IMR-90 (cell line): ENCODE measurements around the gene PRF1. TPM values are rescaled to one million over a fixed set of nuclear protein-coding genes. Genes with fewer than 3 reads are reported as not detected.

ENCODE experiments used
- polyA plus RNA-seq, 3 experiments: library from polyadenylated mRNA; depleted of rRNA; stranded (reverse); fragments of >200 nt; gene quantifications; 2 replicates each; pipeline ENCODE4 v1.2.3, GENCODE V29; 2012; ENCODE audit warnings: low replicate concordance in 1 of 3
- total RNA-seq: library from RNA; depleted of rRNA; stranded (reverse); fragments of >200 nt; gene quantifications from 2 replicates; pipeline ENCODE4 v1.2.3, GENCODE V29; 2012; rRNA removed

Gene PRF1
- total and polyA plus RNA-seq, 2 of the 4 experiments (the other 2 are of a cell fraction) = not detected

Other genes with a start within 250 kb of the PRF1 start
- 6.9 and 9.5 TPM in 2 replicates for gene LRRC20, start 220.1 kb downstream of the PRF1 start, total RNA-seq
- 11.5 and 12.4 TPM in 2 replicates for gene LRRC20, start 220.1 kb downstream of the PRF1 start, polyA plus RNA-seq (2012; rRNA removed)
- gene EIF4EBP2, start 198.6 kb downstream of the PRF1 start, total RNA-seq = 15.6 and 20.8 TPM in 2 replicates
- 10.4 and 13.7 TPM in 2 replicates for gene EIF4EBP2, start 198.6 kb downstream of the PRF1 start, polyA plus RNA-seq (2012; rRNA removed)
- not detected in 2 replicates for gene NODAL, start 161.1 kb downstream of the PRF1 start, total RNA-seq
- gene NODAL, start 161.1 kb downstream of the PRF1 start, polyA plus RNA-seq (2012; rRNA removed) = not detected in 2 replicates
- gene PALD1, start 124.0 kb downstream of the PRF1 start, total RNA-seq = under 0.01 and 0.18 TPM in 2 replicates
- 0.12 and 0.14 TPM in 2 replicates for gene PALD1, start 124.0 kb downstream of the PRF1 start, polyA plus RNA-seq (2012; rRNA removed)
- gene ADAMTS14, start 69.8 kb upstream of the PRF1 start, total RNA-seq = under 0.01 TPM in 2 replicates
- 0.31 and 0.33 TPM in 2 replicates for gene ADAMTS14, start 69.8 kb upstream of the PRF1 start, polyA plus RNA-seq (2012; rRNA removed)
- gene TBATA, start 182.6 kb upstream of the PRF1 start, total RNA-seq = not detected in 2 replicates
- not detected in 2 replicates for gene TBATA, start 182.6 kb upstream of the PRF1 start, polyA plus RNA-seq (2012; rRNA removed)
- 26.7 and 27.5 TPM in 2 replicates for gene SGPL1, start 213.2 kb upstream of the PRF1 start, total RNA-seq
- gene SGPL1, start 213.2 kb upstream of the PRF1 start, polyA plus RNA-seq (2012; rRNA removed) = 9.4 and 12.2 TPM in 2 replicates